ENCODE data around the gene EPB41L3. TPM values are rescaled to one million over a fixed set of nuclear protein-coding genes. Genes with fewer than 3 reads are reported as not detected.
"Not testable (repeated sequence)": the region's sequence is repeated elsewhere in the genome, so short reads cannot be mapped to it uniquely, and the experiment has no call there.

EPB41L3 gene
- total and polyA plus RNA-seq, 2 experiments from 2014 or later, result 8.0 to 11.7 TPM

GRCh38 chr18:5512176-5512575 lies 31.6 kb downstream of the EPB41L3 start (continued):
- TF ChIP-seq ZNF114 (CRISPR knock-in tag; IDR thresholded peaks at IDR 0.05), result no peak
- no peak for TF ChIP-seq CREB1 (CRISPR knock-in tag; IDR thresholded peaks at IDR 0.05; ENCODE audit: low read depth)
- TF ChIP-seq ZNF331 (CRISPR knock-in tag; IDR thresholded peaks at IDR 0.05; ENCODE audit: low read depth), result no peak
- TF ChIP-seq POLR2AphosphoS5 (IDR thresholded peaks at IDR 0.05; ENCODE audit: low read depth), result no peak

GRCh38 chr18:5511541-5511940 lies 32.3 kb downstream of the EPB41L3 start:
- not testable (repeated sequence) for H3K27me3 Mint-ChIP-seq (ENCODE audit: insufficient read depth, low read depth, poor library complexity); H2AFZ ChIP-seq; H3K4me2 ChIP-seq; H3K4me1 ChIP-seq (ENCODE audit: insufficient read depth); H3K79me2 ChIP-seq (replicated peaks; ENCODE audit: insufficient read depth); H4K20me1 ChIP-seq (replicated peaks; ENCODE audit: insufficient read depth); H3K4me3 ChIP-seq; H3F3A ChIP-seq (replicated peaks; ENCODE audit: low read depth); H3K36me3 ChIP-seq (ENCODE audit: insufficient read depth); DNase-seq (ENCODE audit: low spot score); H3K27ac ChIP-seq (ENCODE audit: low read depth); H3K9me2 ChIP-seq (ENCODE audit: insufficient read depth); H3K27me3 ChIP-seq (ENCODE audit: insufficient read depth); H3K36me3 Mint-ChIP-seq (ENCODE audit: low read depth); H3K9me3 Mint-ChIP-seq; H3K27ac Mint-ChIP-seq; H3K4me3 Mint-ChIP-seq
- H3K4me1 Mint-ChIP-seq, result peaks cover 32% of the 10 kb centered on the region
- ATAC-seq, result peak; percentile 24; the same call in 1 of the 3 replicates

GRCh38 chr18:5510135-5510846 lies 33.5 kb downstream of the EPB41L3 start:
- ATAC-seq, result no peak
- no peak for TF ChIP-seq CREB1 (CRISPR knock-in tag; IDR thresholded peaks at IDR 0.05; ENCODE audit: low read depth)
- Histone ChIP-seq H3K27ac (ENCODE audit: low read depth) (no peak overlapping the region), H3K4me2 (no peak overlapping the region), H3K79me2 (replicated peaks; ENCODE audit: insufficient read depth) (no peaks in the 10 kb centered on the region), H4K20me1 (replicated peaks; ENCODE audit: insufficient read depth) (no peaks in the 10 kb centered on the region), H2AFZ (no peak overlapping the region), H3K4me3 (no peak overlapping the region), H3K9me2 (ENCODE audit: insufficient read depth) (no peaks in the 10 kb centered on the region), H3K36me3 (ENCODE audit: insufficient read depth) (no peaks in the 10 kb centered on the region), H3K4me1 (ENCODE audit: insufficient read depth) (0 out of 2 replicates have a peak, but pooled peaks cover 9% of the 10 kb centered on the region), H3F3A (replicated peaks; ENCODE audit: low read depth) (no peaks in the 10 kb centered on the region), H3K27me3 (ENCODE audit: insufficient read depth) (no peaks in the 10 kb centered on the region)
- Mint-ChIP-seq H3K27me3 (ENCODE audit: insufficient read depth, low read depth, poor library complexity) (no peaks in the 10 kb centered on the region), H3K4me3 (no peak overlapping the region), H3K4me1 (peaks cover 29% of the 10 kb centered on the region), H3K27ac (no peak overlapping the region), H3K36me3 (ENCODE audit: low read depth) (no peaks in the 10 kb centered on the region; the same call in 2 of the 3 replicates), H3K9me3 (peaks cover 4% of the 10 kb centered on the region; the same call in 1 of the 3 replicates)
- no peak for DNase-seq (ENCODE audit: low spot score)

- Histone ChIP-seq H3K27me3 (ENCODE audit: insufficient read depth) (no peaks in the 10 kb centered on the region), H3K4me3 (no peak overlapping the region), H4K20me1 (replicated peaks; ENCODE audit: insufficient read depth) (no peaks in the 10 kb centered on the region), H3F3A (replicated peaks; ENCODE audit: low read depth) (no peaks in the 10 kb centered on the region), H3K27ac (ENCODE audit: low read depth) (no peak overlapping the region), H3K9me2 (ENCODE audit: insufficient read depth) (no peaks in the 10 kb centered on the region), H3K4me2 (no peak overlapping the region), H3K4me1 (ENCODE audit: insufficient read depth) (0 out of 2 replicates have a peak, but pooled peaks cover 9% of the 10 kb centered on the region), H3K36me3 (ENCODE audit: insufficient read depth) (no peaks in the 10 kb centered on the region), H3K79me2 (replicated peaks; ENCODE audit: insufficient read depth) (no peaks in the 10 kb centered on the region), H2AFZ (no peak overlapping the region)
- H3K27me3 Mint-ChIP-seq (ENCODE audit: insufficient read depth, low read depth, poor library complexity), result no peaks in the 10 kb centered on the region
- H3K36me3 Mint-ChIP-seq (ENCODE audit: low read depth), result no peaks in the 10 kb centered on the region; the same call in 2 of the 3 replicates
- H3K4me1 Mint-ChIP-seq, result peaks cover 26% of the 10 kb centered on the region
- ATAC-seq, result no peak
- DNase-seq (ENCODE audit: low spot score), result no peak
- H3K9me3 Mint-ChIP-seq, result peaks cover 4% of the 10 kb centered on the region; the same call in 1 of the 3 replicates
- H3K27ac Mint-ChIP-seq, result no peak overlapping the region
- no peak overlapping the region for H3K4me3 Mint-ChIP-seq
- no peak for TF ChIP-seq ZNF462 (CRISPR knock-in tag; IDR thresholded peaks at IDR 0.05)
- TF ChIP-seq ETS1 (IDR thresholded peaks at IDR 0.05), result no peak
- no peak for TF ChIP-seq EZH2phosphoT487 (IDR thresholded peaks at IDR 0.05; ENCODE audit: unreplicated experiment)
Measured at GRCh38 chr18:5508821-5509220, 35.0 kb downstream of the EPB41L3 start.
